ENCODE measurements around the gene RASSF10. TPM values are rescaled to one million over a fixed set of nuclear protein-coding genes. Genes with fewer than 3 reads are reported as not detected.

The RASSF10 gene
- polyA plus RNA-seq, 3 donors: not detected

GRCh38 chr11:12968826-12969225 is 40.3 kb upstream of the RASSF10 start:
- H3K4me1 ChIP-seq (ENCODE audit: control insufficient read depth in 1 of 2, insufficient read depth in 2 of 2, low read length in 2 of 2): no peaks in the 10 kb centered on the region
- peaks cover 4 to 10% (median 5%) of the 10 kb centered on the region in 3 donors for H3K27me3 Mint-ChIP-seq (ENCODE audit: low read depth in 3 of 3)
- no peaks in the 10 kb centered on the region for H3K36me3 Mint-ChIP-seq
- TF ChIP-seq CTCF (IDR thresholded peaks at IDR 0.05): no peak
- no peak overlapping the region for H2AFZ ChIP-seq (ENCODE audit: insufficient read depth, low read depth, low read length, poor library complexity, severe bottlenecking)
- no peaks in the 10 kb centered on the region for H3K9me3 ChIP-seq (replicated peaks in 1 of 2; ENCODE audit: control insufficient read depth in 1 of 2, insufficient read depth in 1 of 2, low read length in 2 of 2)
- H3K4me3 ChIP-seq (replicated peaks in 1 of 3; ENCODE audit: low read depth in 2 of 3, low read length in 3 of 3): no peak overlapping the region
- no peaks in the 10 kb centered on the region for H3K4me1 Mint-ChIP-seq
- intact Hi-C loops (cut with micrococcal nuclease): loop anchor here in 1 of 2 donors (5.0 kb wide), 1 partner anchor 373 kb away; no protein-coding TSS in a partner anchor
- H3K9ac ChIP-seq (ENCODE audit: insufficient read depth, low read length, poor library complexity, severe bottlenecking): no peak overlapping the region
- DNase-seq: no peak
- H3K27ac Mint-ChIP-seq: no peak overlapping the region
- no peaks in the 10 kb centered on the region for H4K20me1 ChIP-seq (ENCODE audit: insufficient read depth, low read length)
- H3K4me3 Mint-ChIP-seq: no peak overlapping the region
- H3K9me3 Mint-ChIP-seq: no peaks in the 10 kb centered on the region
- H3K4me2 ChIP-seq (replicated peaks; ENCODE audit: extremely low read depth, low read length, poor library complexity, severe bottlenecking): no peak overlapping the region
- H3K27ac ChIP-seq (ENCODE audit: low read depth in 1 of 2, low read length in 2 of 2): no peak overlapping the region
- no peaks in the 10 kb centered on the region for H3K79me2 ChIP-seq (ENCODE audit: insufficient read depth, low read length)
- 90% methylated on average over 5 of the region's 6 CpGs for WGBS (ENCODE audit: insufficient coverage)
- no peaks in the 10 kb centered on the region for H3K36me3 ChIP-seq (replicated peaks in 1 of 2; ENCODE audit: control insufficient read depth in 1 of 2, insufficient read depth in 2 of 2, low read length in 2 of 2)
- no peaks in the 10 kb centered on the region for H3K27me3 ChIP-seq (ENCODE audit: control insufficient read depth in 2 of 2, insufficient read depth in 2 of 2, low read length in 2 of 2)

GRCh38 chr11:12971955-12972354 is 37.2 kb upstream of the RASSF10 start:
- intact Hi-C loops (cut with micrococcal nuclease): no loop called here
- H3K27ac Mint-ChIP-seq: no peak overlapping the region
- H3K4me1 Mint-ChIP-seq: no peaks in the 10 kb centered on the region
- no peak for DNase-seq
- TF ChIP-seq CTCF (IDR thresholded peaks at IDR 0.05): no peak
- WGBS (ENCODE audit: insufficient coverage): 60% methylated on average over 1 of the region's 1 CpG
- Histone ChIP-seq H3K9me3 (replicated peaks in 1 of 2; ENCODE audit: control insufficient read depth in 1 of 2, insufficient read depth in 1 of 2, low read length in 2 of 2) (no peaks in the 10 kb centered on the region), H2AFZ (ENCODE audit: insufficient read depth, low read depth, low read length, poor library complexity, severe bottlenecking) (no peak overlapping the region), H4K20me1 (ENCODE audit: insufficient read depth, low read length) (no peaks in the 10 kb centered on the region), H3K36me3 (replicated peaks in 1 of 2; ENCODE audit: control insufficient read depth in 1 of 2, insufficient read depth in 2 of 2, low read length in 2 of 2) (no peaks in the 10 kb centered on the region), H3K9ac (ENCODE audit: insufficient read depth, low read length, poor library complexity, severe bottlenecking) (no peak overlapping the region), H3K4me1 (ENCODE audit: control insufficient read depth in 1 of 2, insufficient read depth in 2 of 2, low read length in 2 of 2) (peaks cover 8 to 10% of the 10 kb centered on the region in 2 donors), H3K27ac (ENCODE audit: low read depth in 1 of 2, low read length in 2 of 2) (no peak overlapping the region), H3K4me3 (replicated peaks in 1 of 3; ENCODE audit: low read depth in 2 of 3, low read length in 3 of 3) (no peak overlapping the region), H3K4me2 (replicated peaks; ENCODE audit: extremely low read depth, low read length, poor library complexity, severe bottlenecking) (no peak overlapping the region), H3K27me3 (ENCODE audit: control insufficient read depth in 2 of 2, insufficient read depth in 2 of 2, low read length in 2 of 2) (no peaks in the 10 kb centered on the region), H3K79me2 (ENCODE audit: insufficient read depth, low read length) (no peaks in the 10 kb centered on the region)
- H3K27me3 Mint-ChIP-seq (ENCODE audit: low read depth in 3 of 3): peaks cover 1 to 4% (median 2%) of the 10 kb centered on the region in 3 donors
- no peak overlapping the region for H3K4me3 Mint-ChIP-seq
- no peaks in the 10 kb centered on the region for H3K9me3 Mint-ChIP-seq
- H3K36me3 Mint-ChIP-seq: no peaks in the 10 kb centered on the region
